ENCODE data around the gene TMEM163. TPM values are rescaled to one million over a fixed set of nuclear protein-coding genes. Genes with fewer than 3 reads are reported as not detected.

TMEM163 gene
- polyA plus RNA-seq, 3 donors, result 0.01 TPM; not detected in 2

- no peak overlapping the region for H3K4me3 ChIP-seq (replicated peaks in 1 of 3; ENCODE audit: low read depth in 2 of 3, low read length in 3 of 3)
- no peak overlapping the region for H3K27ac Mint-ChIP-seq
- intact Hi-C loops (cut with micrococcal nuclease), result no loop called here
- no peak overlapping the region for H2AFZ ChIP-seq (ENCODE audit: insufficient read depth, low read depth, low read length, poor library complexity, severe bottlenecking)
- no peak overlapping the region for H3K9ac ChIP-seq (ENCODE audit: insufficient read depth, low read length, poor library complexity, severe bottlenecking)
- H3K4me2 ChIP-seq (replicated peaks; ENCODE audit: extremely low read depth, low read length, poor library complexity, severe bottlenecking), result no peak overlapping the region
- H3K27me3 Mint-ChIP-seq (ENCODE audit: low read depth in 3 of 3), result peaks cover 0 to 6% (median 5%) of the 10 kb centered on the region in 3 donors
- peaks cover 8% of the 10 kb centered on the region for H3K4me1 Mint-ChIP-seq
- no peaks in the 10 kb centered on the region for H3K9me3 ChIP-seq (replicated peaks in 1 of 2; ENCODE audit: control insufficient read depth in 1 of 2, insufficient read depth in 1 of 2, low read length in 2 of 2)
- peaks cover 0 to 3% (median 0%) of the 10 kb centered on the region in 7 donors for H3K9me3 Mint-ChIP-seq
- DNase-seq, result no peak
- no peaks in the 10 kb centered on the region for H3K36me3 ChIP-seq (replicated peaks in 1 of 2; ENCODE audit: control insufficient read depth in 1 of 2, insufficient read depth in 2 of 2, low read length in 2 of 2)
- no peaks in the 10 kb centered on the region for H3K27me3 ChIP-seq (ENCODE audit: control insufficient read depth in 2 of 2, insufficient read depth in 2 of 2, low read length in 2 of 2)
- no peaks in the 10 kb centered on the region for H3K79me2 ChIP-seq (ENCODE audit: insufficient read depth, low read length)
- no peak overlapping the region for H3K27ac ChIP-seq (ENCODE audit: low read depth in 1 of 2, low read length in 2 of 2)
- no peaks in the 10 kb centered on the region for H3K36me3 Mint-ChIP-seq
- 92% methylated on average over 3 of the region's 7 CpGs for WGBS (ENCODE audit: insufficient coverage)
- no peaks in the 10 kb centered on the region for H4K20me1 ChIP-seq (ENCODE audit: insufficient read depth, low read length)
- peaks cover 0 to 5% of the 10 kb centered on the region in 2 donors for H3K4me1 ChIP-seq (ENCODE audit: control insufficient read depth in 1 of 2, insufficient read depth in 2 of 2, low read length in 2 of 2)
- no peak overlapping the region for H3K4me3 Mint-ChIP-seq
- no peak for TF ChIP-seq CTCF (IDR thresholded peaks at IDR 0.05)
Measured at GRCh38 chr2:134578316-134578715, 140.5 kb downstream of the TMEM163 start.

- Histone ChIP-seq H3K4me3 (replicated peaks in 1 of 3; ENCODE audit: low read depth in 2 of 3, low read length in 3 of 3) (no peak overlapping the region), H3K27ac (ENCODE audit: low read depth in 1 of 2, low read length in 2 of 2) (no peak overlapping the region), H3K36me3 (replicated peaks in 1 of 2; ENCODE audit: control insufficient read depth in 1 of 2, insufficient read depth in 2 of 2, low read length in 2 of 2) (no peaks in the 10 kb centered on the region), H3K4me1 (ENCODE audit: control insufficient read depth in 1 of 2, insufficient read depth in 2 of 2, low read length in 2 of 2) (no peaks in the 10 kb centered on the region), H3K4me2 (replicated peaks; ENCODE audit: extremely low read depth, low read length, poor library complexity, severe bottlenecking) (no peak overlapping the region), H3K9ac (ENCODE audit: insufficient read depth, low read length, poor library complexity, severe bottlenecking) (no peak overlapping the region), H2AFZ (ENCODE audit: insufficient read depth, low read depth, low read length, poor library complexity, severe bottlenecking) (no peak overlapping the region), H3K9me3 (replicated peaks in 1 of 2; ENCODE audit: control insufficient read depth in 1 of 2, insufficient read depth in 1 of 2, low read length in 2 of 2) (no peaks in the 10 kb centered on the region), H3K79me2 (ENCODE audit: insufficient read depth, low read length) (no peaks in the 10 kb centered on the region), H3K27me3 (ENCODE audit: control insufficient read depth in 2 of 2, insufficient read depth in 2 of 2, low read length in 2 of 2) (no peaks in the 10 kb centered on the region), H4K20me1 (ENCODE audit: insufficient read depth, low read length) (no peaks in the 10 kb centered on the region)
- H3K27me3 Mint-ChIP-seq (ENCODE audit: low read depth in 3 of 3), result peaks cover 0 to 6% (median 2%) of the 10 kb centered on the region in 3 donors
- peaks cover 0 to 3% (median 0%) of the 10 kb centered on the region in 7 donors for H3K9me3 Mint-ChIP-seq
- H3K4me3 Mint-ChIP-seq, result no peak overlapping the region
- intact Hi-C loops (cut with micrococcal nuclease), result no loop called here
- H3K27ac Mint-ChIP-seq, result no peak overlapping the region
- DNase-seq, result no peak
- TF ChIP-seq CTCF (IDR thresholded peaks at IDR 0.05), result no peak
- H3K4me1 Mint-ChIP-seq, result peaks cover 1% of the 10 kb centered on the region
- H3K36me3 Mint-ChIP-seq, result no peaks in the 10 kb centered on the region
Measured at GRCh38 chr2:134576478-134576877, 142.3 kb downstream of the TMEM163 start.
